ENCODE measurements around the gene ERICH6B. TPM values are rescaled to one million over a fixed set of nuclear protein-coding genes. Genes with fewer than 3 reads are reported as not detected.
A peak's percentile ranks its signal among the peaks of the same experiment; 100 is the strongest.

ERICH6B gene
- total RNA-seq, 1 donor from 2014 or later = not detected

DNA sequence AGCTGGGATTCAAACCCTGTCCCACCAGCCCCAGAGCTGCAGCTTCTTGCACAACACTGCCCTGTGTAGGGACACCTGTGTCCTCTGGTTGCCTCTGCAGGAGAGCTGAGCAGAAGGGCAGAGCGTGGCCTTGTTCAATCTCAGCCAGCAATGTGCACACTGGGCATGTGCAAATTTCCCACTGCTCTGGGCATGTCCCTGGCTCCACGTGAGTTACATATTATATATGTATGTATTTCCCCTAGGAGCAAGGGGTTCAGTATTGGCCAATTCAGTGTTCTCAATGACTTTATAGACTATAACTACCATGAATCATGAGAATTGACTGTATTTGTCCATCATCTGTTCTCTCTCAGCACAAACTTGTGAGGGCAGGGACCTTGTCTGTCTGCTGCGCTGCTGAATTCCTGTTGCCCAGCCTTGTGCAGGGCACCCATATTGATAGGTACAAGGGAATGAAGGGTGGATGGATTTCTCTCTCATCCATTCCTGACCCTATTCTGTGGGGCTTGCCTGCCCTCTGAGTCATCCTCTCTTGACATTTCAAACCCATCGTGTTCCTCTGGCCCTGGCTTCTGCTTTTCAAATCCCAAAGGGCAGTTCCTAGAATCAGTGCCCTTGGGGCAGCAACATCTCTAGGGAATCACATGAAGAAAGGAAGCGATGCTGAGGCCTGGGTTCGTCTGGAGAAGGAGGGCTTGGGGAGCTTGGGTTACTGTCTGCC is 69.7 kb downstream of the ERICH6B start:
- ATAC-seq (peak; percentile 27), DNase-seq (ENCODE audit: low spot score) (no peak)

DNA sequence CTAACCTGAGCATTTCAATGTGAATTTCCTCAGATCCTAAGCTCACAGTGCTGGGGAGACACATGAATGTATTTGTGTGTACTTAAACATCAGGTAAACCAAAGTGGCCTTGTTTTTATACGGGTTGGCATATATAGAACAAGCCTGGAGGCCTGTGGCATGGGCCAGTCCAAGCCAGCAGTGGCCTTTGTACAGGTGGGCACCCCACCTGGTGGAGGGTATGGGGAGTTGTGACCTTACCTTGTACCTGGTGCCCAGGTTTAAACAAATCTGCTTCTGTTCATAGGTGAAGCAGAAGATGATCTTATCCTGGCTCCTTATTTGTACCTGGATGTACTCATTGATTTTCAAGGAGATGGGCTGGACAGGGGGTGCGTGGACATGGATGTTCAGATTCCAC is 71.0 kb downstream of the ERICH6B start:
- ATAC-seq (no peak), DNase-seq (ENCODE audit: low spot score) (no peak)

DNA sequence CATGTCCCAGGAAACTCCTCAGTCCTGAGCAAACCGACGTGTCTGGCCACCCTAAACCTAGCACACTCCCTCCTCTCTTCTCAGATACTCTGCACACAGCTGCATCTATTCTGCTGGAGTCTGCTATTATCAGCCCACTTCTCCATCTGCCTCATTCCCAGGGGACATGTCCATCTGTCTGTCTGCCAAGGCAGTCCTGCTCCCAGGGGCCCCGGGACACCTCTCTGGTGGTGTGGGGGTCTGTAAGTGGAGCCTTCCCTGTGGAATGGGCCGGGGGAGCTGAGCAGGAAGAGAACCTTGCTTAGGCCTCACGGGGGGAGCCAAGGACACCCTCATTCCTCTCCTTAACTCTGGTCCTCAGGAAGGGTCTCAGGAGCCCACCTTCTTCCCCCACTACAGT is 72.7 kb downstream of the ERICH6B start:
- ATAC-seq (no peak), DNase-seq (ENCODE audit: low spot score) (no peak)

GRCh38 chr13:45542391-45542790 is 73.1 kb downstream of the ERICH6B start:
- DNase-seq (ENCODE audit: low spot score) = no peak

DNA sequence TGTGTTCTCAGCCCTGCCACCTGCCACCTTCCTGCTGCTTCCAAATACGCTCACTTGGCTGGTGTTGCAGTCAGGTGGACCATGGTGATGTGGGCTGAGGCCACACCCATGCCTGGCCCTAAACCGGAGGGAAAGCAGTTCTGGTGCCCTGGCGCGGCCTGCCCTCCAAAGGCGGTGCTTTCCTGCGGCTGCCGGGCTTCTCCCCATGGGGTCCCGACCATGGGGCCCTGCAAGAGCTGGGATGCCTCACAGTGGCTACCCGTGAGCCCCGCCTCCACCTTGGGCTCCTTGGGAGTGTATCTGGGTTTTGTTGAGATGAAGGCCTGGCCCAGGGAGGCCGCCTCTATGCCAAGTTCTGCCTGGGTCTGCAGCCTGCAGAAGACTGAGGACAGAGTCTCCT is 73.7 kb downstream of the ERICH6B start:
- ATAC-seq (no peak), DNase-seq (ENCODE audit: low spot score) (no peak)

More at GRCh38 chr13:45542391-45542790, 73.1 kb downstream of the ERICH6B start:
- no peak for ATAC-seq

DNA sequence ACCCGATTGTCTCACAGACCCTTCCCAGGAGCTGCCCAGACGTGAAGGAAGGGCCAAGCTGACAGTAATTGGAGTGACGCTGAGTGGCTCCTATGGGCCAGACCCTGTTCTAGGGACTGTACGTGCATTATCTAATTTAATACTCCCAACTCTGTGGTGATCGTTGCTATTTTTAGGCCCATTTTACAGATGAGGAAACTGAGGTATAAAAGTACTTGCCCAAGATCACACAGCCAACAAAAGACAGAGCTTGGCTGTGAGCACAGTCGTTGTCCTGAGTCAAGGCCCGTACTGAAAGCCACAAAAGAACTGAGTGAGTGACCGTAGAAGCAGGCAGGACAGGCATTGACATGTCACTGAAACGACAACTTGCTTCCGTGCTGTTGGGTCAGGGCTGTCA is 74.7 kb downstream of the ERICH6B start:
- no peak for DNase-seq (ENCODE audit: low spot score)
- ATAC-seq = no peak

DNA sequence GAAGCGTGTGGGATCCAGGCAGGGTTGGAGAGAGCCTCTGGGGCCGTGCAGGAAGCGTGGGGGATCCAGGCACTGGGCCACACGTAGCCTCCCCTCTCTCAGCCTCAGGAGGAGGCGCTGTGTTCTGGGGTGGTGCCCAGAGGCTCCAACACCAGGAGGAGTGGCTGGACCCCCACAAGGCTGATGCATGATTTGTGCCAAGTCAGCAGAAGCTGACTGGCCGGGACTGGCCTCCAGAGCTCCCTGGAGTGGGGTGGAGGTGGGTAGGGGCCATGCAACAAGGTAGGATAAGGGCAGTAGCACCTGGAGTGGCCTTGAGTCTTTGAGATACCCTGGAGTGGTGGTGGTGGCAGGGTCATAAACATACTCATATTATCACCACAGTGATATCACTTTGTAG is 75.3 kb downstream of the ERICH6B start:
- ATAC-seq (no peak), DNase-seq (ENCODE audit: low spot score) (no peak)

- ATAC-seq (peak; percentile 13), DNase-seq (ENCODE audit: low spot score) (no peak)
Observed at GRCh38 chr13:45538382-45538781, 77.2 kb downstream of the ERICH6B start.

- ATAC-seq = no peak
- no peak for DNase-seq (ENCODE audit: low spot score)
Observed at GRCh38 chr13:45537516-45537915, 78.0 kb downstream of the ERICH6B start.

- ATAC-seq (no peak), DNase-seq (ENCODE audit: low spot score) (no peak)
Observed at GRCh38 chr13:45536224-45536623, 79.3 kb downstream of the ERICH6B start.

GRCh38 chr13:45534604-45535003 is 80.9 kb downstream of the ERICH6B start:
- no peak for ATAC-seq

GRCh38 chr13:45529758-45530157 is 85.8 kb downstream of the ERICH6B start:
- ATAC-seq (no peak), DNase-seq (ENCODE audit: low spot score) (no peak)

More at GRCh38 chr13:45534604-45535003, 80.9 kb downstream of the ERICH6B start:
- DNase-seq (ENCODE audit: low spot score) = no peak

DNA sequence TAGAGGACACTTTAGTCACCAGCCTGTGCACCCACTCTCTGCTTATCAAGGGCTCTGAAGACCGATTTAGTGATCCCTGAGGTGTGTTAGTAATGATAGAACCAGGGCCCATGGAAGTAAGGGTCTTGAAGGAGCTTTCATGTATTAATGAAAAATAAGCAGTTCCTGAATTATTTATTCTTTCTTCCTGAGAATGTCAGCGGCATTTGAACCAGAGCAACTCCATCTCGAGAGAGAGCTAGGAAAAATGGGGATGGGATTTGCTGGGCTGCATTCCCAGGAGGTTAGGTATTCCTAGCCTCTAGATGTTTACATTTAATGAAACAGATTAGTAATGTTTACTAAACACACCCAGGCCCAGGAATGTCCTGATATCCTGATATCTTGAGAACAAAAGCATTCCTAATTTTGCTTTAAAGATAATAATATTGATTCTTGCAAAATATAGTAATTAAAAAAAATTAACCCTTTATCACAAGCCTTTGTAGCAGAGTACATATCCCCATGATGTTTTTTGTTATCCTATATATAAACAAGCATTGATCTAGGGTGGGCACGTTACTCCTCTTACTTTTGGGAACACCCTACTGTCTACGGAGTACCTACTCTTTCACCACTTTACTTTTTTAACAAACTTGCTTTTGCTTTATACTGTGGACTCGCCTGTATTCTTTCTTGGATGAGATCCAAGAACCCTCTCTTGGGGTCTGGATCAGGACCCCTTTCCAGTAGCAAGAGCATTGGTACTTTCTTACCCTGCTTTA is 87.7 kb downstream of the ERICH6B start:
- peak; percentile 56 for ATAC-seq
- no peak for DNase-seq (ENCODE audit: low spot score)

DNA sequence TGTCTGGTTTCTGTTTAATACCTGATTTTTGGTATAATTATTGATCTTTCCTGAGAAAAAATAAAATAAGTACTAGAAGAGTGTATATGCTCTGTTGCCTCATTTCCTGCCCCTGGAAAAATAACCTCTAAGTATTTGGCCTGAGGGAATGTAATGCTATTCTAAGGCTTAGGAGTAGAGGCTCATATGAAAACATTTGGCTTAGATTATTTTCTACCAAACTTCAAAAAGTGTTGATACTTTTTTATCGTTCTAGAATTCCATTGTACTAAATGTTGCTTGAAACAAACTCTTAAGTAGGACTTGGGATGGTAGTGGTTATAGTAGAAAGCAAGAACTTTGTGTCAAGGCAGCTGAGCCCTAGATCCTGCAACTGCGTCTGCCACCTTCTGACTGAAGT is 93.0 kb downstream of the ERICH6B start:
- ATAC-seq (no peak), DNase-seq (ENCODE audit: low spot score) (no peak)

GRCh38 chr13:45521297-45521696 is 94.2 kb downstream of the ERICH6B start:
- DNase-seq (ENCODE audit: low spot score) (no peak), ATAC-seq (peak; percentile 55)

GRCh38 chr13:45519493-45519892 is 96.0 kb downstream of the ERICH6B start:
- ATAC-seq (no peak), DNase-seq (ENCODE audit: low spot score) (no peak)

GRCh38 chr13:45518525-45519245 is 96.9 kb downstream of the ERICH6B start:
- no peak for DNase-seq (ENCODE audit: low spot score)
- no peak for ATAC-seq

- no peak for ATAC-seq
- DNase-seq (ENCODE audit: low spot score) = no peak
Observed at GRCh38 chr13:45516757-45517156, 98.8 kb downstream of the ERICH6B start.

DNA sequence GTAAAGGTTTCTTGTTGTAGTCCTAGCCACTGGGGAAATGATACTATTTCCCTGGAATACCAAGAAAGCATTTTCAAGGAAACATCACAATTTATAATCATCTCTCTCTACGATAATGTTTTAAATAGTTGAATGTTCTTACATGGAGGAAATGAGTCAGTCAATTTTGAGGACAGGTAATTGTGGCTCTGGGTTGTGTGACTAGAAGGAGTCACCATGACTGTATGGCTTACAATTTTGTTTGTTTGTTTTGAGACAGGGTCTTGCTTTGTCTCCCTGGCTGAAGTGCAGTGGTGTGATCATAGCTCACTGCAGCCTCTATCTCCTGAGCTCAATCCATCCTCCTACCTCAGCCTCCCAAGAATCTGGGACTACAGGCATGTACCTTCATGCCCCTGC is 103.4 kb downstream of the ERICH6B start:
- ATAC-seq (no peak), DNase-seq (ENCODE audit: low spot score) (no peak)

DNA sequence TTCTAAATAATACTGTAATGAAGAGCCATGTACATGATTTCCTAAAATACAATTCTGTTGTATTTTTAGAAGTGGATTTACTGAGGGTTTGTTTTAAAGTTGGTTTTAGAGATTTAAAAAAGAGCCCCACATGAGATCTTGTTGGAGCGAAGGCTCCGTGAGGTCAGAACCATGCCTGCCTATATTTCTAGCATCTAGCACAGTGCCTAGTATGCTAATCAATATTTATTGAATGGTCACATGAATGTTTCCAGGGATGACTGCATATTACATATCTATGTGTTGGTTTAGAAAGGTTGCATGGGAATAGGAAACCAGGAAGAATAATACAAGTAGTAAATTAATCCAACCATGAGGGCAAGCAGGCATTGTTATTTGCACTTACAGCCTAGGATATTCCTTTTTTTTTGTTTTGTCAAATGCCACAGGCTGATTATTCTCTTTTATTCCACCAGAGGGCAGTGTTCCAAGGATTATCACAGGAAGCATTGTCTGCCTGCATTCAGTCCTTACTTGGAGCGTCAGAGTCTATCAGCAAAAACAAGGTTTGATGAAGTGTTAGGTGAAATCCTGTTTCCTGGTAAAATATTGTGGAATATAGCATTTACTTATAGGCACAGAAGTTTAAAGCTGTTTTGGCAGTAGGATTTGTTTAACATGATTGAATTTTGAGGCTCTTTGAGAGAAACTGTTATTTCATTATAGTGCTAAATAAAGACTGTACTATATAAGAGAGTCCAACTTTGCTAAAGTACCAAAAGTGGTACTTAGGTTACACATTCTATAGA is 104.0 kb downstream of the ERICH6B start:
- DNase-seq (ENCODE audit: low spot score) (no peak), ATAC-seq (peak; percentile 91)

DNA sequence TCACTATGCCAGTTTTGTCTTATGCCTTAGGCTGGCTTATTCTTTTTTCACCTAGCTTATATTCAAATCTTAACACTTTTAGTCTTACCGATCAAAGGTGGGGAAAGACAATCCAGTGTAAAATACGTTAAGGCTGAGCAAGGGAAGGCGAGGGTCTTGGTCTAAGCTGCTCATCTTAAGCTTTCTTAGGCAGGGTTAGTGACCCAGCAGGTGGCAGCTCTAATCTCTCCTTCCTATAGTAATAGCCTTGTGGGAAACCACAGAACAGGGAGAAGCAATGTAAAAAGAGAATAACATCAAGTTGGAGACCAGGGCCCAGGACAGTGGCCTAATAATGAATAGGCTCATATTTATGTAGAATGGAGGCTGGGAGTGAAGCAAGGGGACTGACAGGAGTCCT is 104.9 kb downstream of the ERICH6B start:
- ATAC-seq (no peak), DNase-seq (ENCODE audit: low spot score) (no peak)

All from left lobe of liver (tissue), 2 donors.